ENCODE results near the gene ACAD11. TPM values are rescaled to one million over a fixed set of nuclear protein-coding genes. Genes with fewer than 3 reads are reported as not detected.

ACAD11 gene
- total RNA-seq, 1 donor from 2014 or later = 19.1 TPM

DNA sequence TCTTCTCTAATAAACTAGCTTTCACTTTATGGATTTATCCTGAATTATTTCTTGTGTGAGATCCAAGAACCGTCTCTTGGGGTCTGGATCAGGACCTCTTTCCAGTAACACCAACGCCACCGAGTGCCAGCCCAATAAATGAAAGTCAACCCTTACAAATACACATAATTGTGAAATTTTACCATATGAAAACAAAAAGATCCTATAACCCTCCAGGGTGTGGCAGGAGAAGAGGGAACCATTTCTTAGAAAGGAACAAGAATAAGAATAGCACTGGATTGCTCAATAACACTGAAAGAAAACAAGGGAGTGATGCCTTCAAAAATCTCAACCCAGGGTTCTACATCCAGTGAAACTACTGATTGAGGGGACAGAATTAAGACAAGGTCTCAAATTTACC lies 114.1 kb downstream of the ACAD11 start:
- H3K9me3 ChIP-seq = no peaks in the 10 kb centered on the region
- no peak overlapping the region for H3K27ac ChIP-seq
- H3K4me3 ChIP-seq = no peak overlapping the region
- no peaks in the 10 kb centered on the region for H3K4me1 ChIP-seq
- H3K27me3 ChIP-seq = no peaks in the 10 kb centered on the region
- intact Hi-C loops (cut with DNase I) = no loop called here
- H3K36me3 ChIP-seq = peaks cover 12% of the 10 kb centered on the region
- DNase-seq (no peak), ATAC-seq (peak; percentile 54)
- TF ChIP-seq, protein P1, sequence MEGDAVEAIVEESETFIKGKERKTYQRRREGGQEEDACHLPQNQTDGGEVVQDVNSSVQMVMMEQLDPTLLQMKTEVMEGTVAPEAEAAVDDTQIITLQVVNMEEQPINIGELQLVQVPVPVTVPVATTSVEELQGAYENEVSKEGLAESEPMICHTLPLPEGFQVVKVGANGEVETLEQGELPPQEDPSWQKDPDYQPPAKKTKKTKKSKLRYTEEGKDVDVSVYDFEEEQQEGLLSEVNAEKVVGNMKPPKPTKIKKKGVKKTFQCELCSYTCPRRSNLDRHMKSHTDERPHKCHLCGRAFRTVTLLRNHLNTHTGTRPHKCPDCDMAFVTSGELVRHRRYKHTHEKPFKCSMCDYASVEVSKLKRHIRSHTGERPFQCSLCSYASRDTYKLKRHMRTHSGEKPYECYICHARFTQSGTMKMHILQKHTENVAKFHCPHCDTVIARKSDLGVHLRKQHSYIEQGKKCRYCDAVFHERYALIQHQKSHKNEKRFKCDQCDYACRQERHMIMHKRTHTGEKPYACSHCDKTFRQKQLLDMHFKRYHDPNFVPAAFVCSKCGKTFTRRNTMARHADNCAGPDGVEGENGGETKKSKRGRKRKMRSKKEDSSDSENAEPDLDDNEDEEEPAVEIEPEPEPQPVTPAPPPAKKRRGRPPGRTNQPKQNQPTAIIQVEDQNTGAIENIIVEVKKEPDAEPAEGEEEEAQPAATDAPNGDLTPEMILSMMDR (IDR thresholded peaks at IDR 0.05) = no peak

GRCh38 chr3:132544130-132544529 lies 115.5 kb downstream of the ACAD11 start:
- Histone ChIP-seq H3K27me3 (no peaks in the 10 kb centered on the region), H3K4me3 (no peak overlapping the region), H3K27ac (no peak overlapping the region), H3K4me1 (no peaks in the 10 kb centered on the region), H3K36me3 (peaks cover 24% of the 10 kb centered on the region), H3K9me3 (no peaks in the 10 kb centered on the region)
- no peak for ATAC-seq
- intact Hi-C loops (cut with DNase I) = no loop called here
- TF ChIP-seq, protein P1 (IDR thresholded peaks at IDR 0.05) = no peak
- DNase-seq = no peak

- no peak overlapping the region for H3K27ac ChIP-seq
- TF ChIP-seq, protein P1 (IDR thresholded peaks at IDR 0.05) = no peak
- peak; percentile 82 for ATAC-seq
- H3K9me3 ChIP-seq = no peaks in the 10 kb centered on the region
- H3K4me3 ChIP-seq = no peak overlapping the region
- intact Hi-C loops (cut with DNase I) = no loop called here
- H3K27me3 ChIP-seq = no peaks in the 10 kb centered on the region
- no peaks in the 10 kb centered on the region for H3K4me1 ChIP-seq
- DNase-seq = no peak
- H3K36me3 ChIP-seq = peaks cover 34% of the 10 kb centered on the region
Observed at GRCh38 chr3:132543011-132543739, 116.4 kb downstream of the ACAD11 start.

DNA sequence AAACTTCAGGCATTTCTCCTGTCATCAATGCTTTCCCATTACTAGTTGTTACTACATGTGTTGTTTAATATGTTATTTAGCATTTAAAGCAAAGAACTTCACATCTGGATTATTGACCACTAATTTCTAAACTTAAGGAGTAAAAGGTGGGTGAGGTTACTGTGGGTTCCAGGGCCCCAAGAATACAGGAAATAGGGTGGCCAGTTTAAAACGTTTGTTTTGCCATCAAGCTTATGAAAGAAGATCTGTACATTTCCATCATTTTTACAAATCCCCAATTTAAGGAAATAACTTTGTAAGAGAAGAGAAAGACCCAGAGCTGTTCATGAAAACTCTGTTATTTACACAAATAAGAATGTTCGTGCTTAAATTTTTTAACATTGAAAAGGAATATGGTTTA lies 117.0 kb downstream of the ACAD11 start:
- Histone ChIP-seq H3K36me3 (peaks cover 40% of the 10 kb centered on the region), H3K4me1 (no peaks in the 10 kb centered on the region), H3K4me3 (no peak overlapping the region), H3K9me3 (no peaks in the 10 kb centered on the region), H3K27me3 (no peaks in the 10 kb centered on the region), H3K27ac (no peak overlapping the region)
- TF ChIP-seq, protein P1 (IDR thresholded peaks at IDR 0.05) = no peak
- no peak for DNase-seq
- intact Hi-C loops (cut with DNase I) = no loop called here
- ATAC-seq = no peak

GRCh38 chr3:132539681-132540080 lies 119.9 kb downstream of the ACAD11 start:
- H3K27me3 ChIP-seq = no peaks in the 10 kb centered on the region
- no peak overlapping the region for H3K4me3 ChIP-seq
- intact Hi-C loops (cut with DNase I) = no loop called here
- DNase-seq (no peak), ATAC-seq (no peak)
- H3K27ac ChIP-seq = no peak overlapping the region
- H3K36me3 ChIP-seq = peaks cover 52% of the 10 kb centered on the region
- TF ChIP-seq, protein P1 (IDR thresholded peaks at IDR 0.05) = no peak
- H3K4me1 ChIP-seq = no peaks in the 10 kb centered on the region
- H3K9me3 ChIP-seq = no peaks in the 10 kb centered on the region
